Measurements from ENCODE around the gene JUN. TPM values are rescaled to one million over a fixed set of nuclear protein-coding genes. Genes with fewer than 3 reads are reported as not detected.
A peak's percentile ranks its signal among the peaks of the same experiment; 100 is the strongest.

The JUN gene
- total and polyA plus RNA-seq, 12 donors = 47.0 to 209 (median 78.0) TPM

- H3K36me3 ChIP-seq = peaks cover 0 to 19% (median 6%) of the 10 kb centered on the region in 9 donors
- peak; percentile 52 to 83 (median 69) for TF ChIP-seq CTCF (IDR thresholded peaks at IDR 0.05)
- 0% methylated on average over 56 of the region's 56 CpGs for WGBS, 2 donors
- peak overlapping the region; percentile 98 to 100 (median 100) for H3K27ac ChIP-seq
- peaks cover 0 to 13% (median 0%) of the 10 kb centered on the region in 11 donors for H3K9me3 ChIP-seq
- peak; percentile 27 to 58 (median 46) for ATAC-seq
- H3K27me3 ChIP-seq = no peaks in the 10 kb centered on the region
- peaks cover 0 to 29% (median 20%) of the 10 kb centered on the region in 9 donors for H3K4me1 ChIP-seq
- DNase-seq = peak; percentile 86 to 91
- peak overlapping the region; percentile 73 to 97 (median 94) for H3K4me3 ChIP-seq
- intact Hi-C loops (cut with DNase I) = loop anchor here (1.0 to 10.0 kb wide), 35 partner anchors 30 to 972 kb away; partner anchors contain the start of gene FGGY (in 5 of the 10)
These were observed 1.1 kb upstream of the JUN start for GRCh38 chr1:58784758-58785441.

DNA sequence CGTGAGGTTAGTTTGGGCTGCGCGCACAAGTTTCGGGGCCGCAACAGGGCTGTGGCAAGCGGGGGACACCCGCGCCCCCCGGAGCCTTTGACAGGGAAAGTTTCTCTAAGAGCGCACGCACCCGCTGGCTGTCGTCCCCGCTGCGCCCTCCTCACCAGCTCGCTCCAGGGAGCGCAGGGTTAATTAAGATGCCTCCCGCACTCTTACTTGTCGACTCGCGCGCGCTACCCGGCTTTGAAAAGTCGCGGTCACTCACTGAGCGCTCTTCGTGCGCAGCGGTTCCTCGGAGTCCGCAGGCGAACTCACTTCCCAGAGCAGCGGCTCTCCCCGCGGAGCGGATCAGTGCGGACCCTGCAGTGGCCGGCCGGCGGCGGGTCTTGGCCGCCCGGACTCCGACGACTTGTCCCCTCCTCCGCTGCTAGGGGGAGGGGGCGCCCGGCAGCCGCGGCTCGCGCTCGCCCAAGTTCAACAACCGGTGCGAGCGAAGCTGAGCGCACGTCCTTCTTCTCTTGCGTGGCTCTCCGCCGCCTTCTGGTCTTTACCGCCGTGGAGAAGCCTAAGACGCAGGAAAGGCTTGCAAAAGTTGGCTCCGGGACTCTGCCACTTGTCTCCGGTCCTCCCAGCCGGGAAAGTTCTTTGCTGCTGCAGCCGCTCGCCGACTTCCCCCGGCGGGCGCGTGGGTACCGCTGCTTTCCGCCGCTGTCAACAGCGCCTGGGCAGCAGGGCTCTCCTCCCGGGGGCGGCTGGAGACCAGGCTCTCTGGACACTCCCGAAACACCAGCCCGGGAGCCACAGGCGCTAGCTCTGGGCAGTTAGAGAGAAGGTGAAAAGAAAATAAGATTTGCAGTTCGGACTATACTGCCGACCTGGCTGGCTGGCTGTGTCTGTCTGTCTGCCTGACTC is 506 bp downstream of the JUN start:
- ATAC-seq = peak in 6 of 8 donors; percentile 2 to 22 (median 4)
- H3K27me3 ChIP-seq = no peaks in the 10 kb centered on the region
- peak in 2 of 9 donors; percentile 6 to 8 for TF ChIP-seq CTCF (IDR thresholded peaks at IDR 0.05)
- DNase-seq = peak; percentile 34 to 66
- H3K9me3 ChIP-seq = peaks cover 0 to 6% (median 0%) of the 10 kb centered on the region in 11 donors
- H3K4me3 ChIP-seq = peak overlapping the region; percentile 74 to 97 (median 94)
- H3K4me1 ChIP-seq = peaks cover 0 to 33% (median 22%) of the 10 kb centered on the region in 9 donors
- H3K27ac ChIP-seq = peak overlapping the region; percentile 97 to 100 (median 100)
- peaks cover 0 to 19% (median 6%) of the 10 kb centered on the region in 9 donors for H3K36me3 ChIP-seq
- intact Hi-C loops (cut with DNase I) = loop anchor here (1.0 to 10.0 kb wide), 21 partner anchors 116 to 974 kb away; partner anchors contain the start of gene FGGY (in 4 of the 10)
- WGBS, 2 donors = 0 to 1% methylated on average over 86 of the region's 86 CpGs

GRCh38 chr1:58782178-58783089 is 1.4 kb downstream of the JUN start:
- peak; percentile 23 to 68 for DNase-seq
- Histone ChIP-seq H3K4me1 (peaks cover 0 to 33% (median 22%) of the 10 kb centered on the region in 9 donors), H3K27ac (peak overlapping the region; percentile 97 to 100 (median 100)), H3K4me3 (peak overlapping the region; percentile 74 to 97 (median 94)), H3K36me3 (peaks cover 0 to 19% (median 6%) of the 10 kb centered on the region in 9 donors), H3K27me3 (no peaks in the 10 kb centered on the region), H3K9me3 (no peaks in the 10 kb centered on the region)
- ATAC-seq = no peak
- peak in 4 of 9 donors; percentile 27 to 37 (median 30) for TF ChIP-seq CTCF (IDR thresholded peaks at IDR 0.05)
- intact Hi-C loops (cut with DNase I) = loop anchor here (1.0 to 10.0 kb wide), 21 partner anchors 117 to 975 kb away; partner anchors contain the start of gene FGGY (in 4 of the 10)
- 0 to 1% methylated on average over 74 to 82 of the region's 82 CpGs for WGBS, 2 donors

All from heart right ventricle (tissue), 16 donors.